ENCODE results near the gene SLC25A41.

GRCh38 chr19:6472713-6473112, 39.1 kb upstream of the SLC25A41 start:
- TF ChIP-seq POLR2A (IDR thresholded peaks at IDR 0.05; ENCODE audit: low read length) (no peak), GATA1 (IDR thresholded peaks at IDR 0.05; ENCODE audit: low read depth, low read length) (no peak)
